Neural cell (in vitro differentiated cells): ENCODE results near the gene PPP1CB.

Experiments used
- EP300 ChIP-seq: fragments of 450-650 bp; conservative IDR thresholded peaks from 2 replicates; pipeline ENCODE4 v1.6.1; 2014; ENCODE audit warnings: antibody characterized with exemption, mild to moderate bottlenecking, moderate library complexity; ENCODE audit not compliant: poor library complexity, severe bottlenecking
- EZH2 ChIP-seq: fragments of 200-600, 300-800 bp; shearing (Covaris generic), sonication (generic); IDR thresholded peaks from 2 replicates; pipeline ENCODE4 v1.6.1; 2014; ENCODE audit warnings: antibody characterized with exemption, low read length, borderline replicate concordance, mild to moderate bottlenecking; ENCODE audit not compliant: insufficient read depth, poor library complexity, severe bottlenecking
- MXI1 ChIP-seq: fragments of 450-650 bp; conservative IDR thresholded peaks from 2 replicates; pipeline ENCODE4 v1.6.1; 2014; ENCODE audit warnings: antibody characterized with exemption, mild to moderate bottlenecking; ENCODE audit not compliant: poor library complexity, severe bottlenecking
- POLR2AphosphoS5 ChIP-seq: IDR thresholded peaks from 2 replicates; pipeline ENCODE4 v1.6.1; 2012
- RAD21 ChIP-seq: fragments of 450-650 bp; conservative IDR thresholded peaks from 2 replicates; pipeline ENCODE4 v1.6.1; 2014; ENCODE audit warnings: antibody characterized with exemption, mild to moderate bottlenecking, moderate library complexity
- SMC3 ChIP-seq: fragments of 450-650 bp; conservative IDR thresholded peaks from 2 replicates; pipeline ENCODE4 v1.6.1; 2014; ENCODE audit warnings: antibody characterized with exemption, mild to moderate bottlenecking, moderate library complexity; ENCODE audit not compliant: poor library complexity
- TAF1 ChIP-seq: IDR thresholded peaks from 2 replicates; pipeline ENCODE4 v1.6.1; 2012; ENCODE audit warnings: low read depth
- TF ChIP-seq, protein P1 (sequence below): fragments of 450-650 bp; IDR thresholded peaks from 2 replicates; pipeline ENCODE4 v1.5.1; 2014; ENCODE audit warnings: antibody characterized with exemption, mild to moderate bottlenecking, moderate library complexity; ENCODE audit not compliant: poor library complexity, severe bottlenecking
- TF ChIP-seq, protein P2 (sequence below): IDR thresholded peaks from 2 replicates; pipeline ENCODE4 v1.6.1; 2012; ENCODE audit warnings: borderline replicate concordance

DNA sequence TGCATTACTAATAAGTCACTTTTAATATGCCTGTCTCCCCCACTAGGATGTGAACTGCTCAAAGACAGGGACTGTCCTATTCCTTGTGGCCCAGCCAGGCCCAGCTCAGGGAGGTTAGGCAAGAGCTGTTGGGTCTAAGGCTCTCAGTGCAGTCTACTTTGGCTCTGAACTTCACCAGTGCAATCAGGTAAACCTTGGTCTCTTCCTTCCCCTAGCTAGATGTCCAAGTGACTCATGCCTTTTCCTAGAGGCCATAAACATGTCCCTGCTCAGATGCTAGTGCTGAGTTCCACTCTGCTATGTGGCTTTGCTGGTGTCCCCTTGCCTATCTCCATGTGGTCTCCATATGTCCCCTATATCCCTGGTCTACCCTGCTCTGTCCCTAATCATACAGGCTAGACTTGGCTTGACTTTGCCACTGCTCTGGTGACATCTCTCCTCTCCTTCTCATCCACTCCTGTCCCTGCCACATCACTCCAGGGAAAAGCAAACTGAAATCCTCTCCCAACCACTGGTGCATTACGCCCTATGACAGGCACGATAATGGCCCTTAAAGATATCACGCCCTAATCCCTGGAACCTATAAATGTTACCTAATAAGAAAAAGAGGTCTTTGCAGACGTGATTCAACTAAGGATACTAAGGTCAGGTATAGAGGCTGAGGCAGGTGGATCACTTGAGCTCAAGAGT lies 45.7 kb upstream of the PPP1CB start:
- TF ChIP-seq TAF1 = no peak
- TF ChIP-seq, protein P1, sequence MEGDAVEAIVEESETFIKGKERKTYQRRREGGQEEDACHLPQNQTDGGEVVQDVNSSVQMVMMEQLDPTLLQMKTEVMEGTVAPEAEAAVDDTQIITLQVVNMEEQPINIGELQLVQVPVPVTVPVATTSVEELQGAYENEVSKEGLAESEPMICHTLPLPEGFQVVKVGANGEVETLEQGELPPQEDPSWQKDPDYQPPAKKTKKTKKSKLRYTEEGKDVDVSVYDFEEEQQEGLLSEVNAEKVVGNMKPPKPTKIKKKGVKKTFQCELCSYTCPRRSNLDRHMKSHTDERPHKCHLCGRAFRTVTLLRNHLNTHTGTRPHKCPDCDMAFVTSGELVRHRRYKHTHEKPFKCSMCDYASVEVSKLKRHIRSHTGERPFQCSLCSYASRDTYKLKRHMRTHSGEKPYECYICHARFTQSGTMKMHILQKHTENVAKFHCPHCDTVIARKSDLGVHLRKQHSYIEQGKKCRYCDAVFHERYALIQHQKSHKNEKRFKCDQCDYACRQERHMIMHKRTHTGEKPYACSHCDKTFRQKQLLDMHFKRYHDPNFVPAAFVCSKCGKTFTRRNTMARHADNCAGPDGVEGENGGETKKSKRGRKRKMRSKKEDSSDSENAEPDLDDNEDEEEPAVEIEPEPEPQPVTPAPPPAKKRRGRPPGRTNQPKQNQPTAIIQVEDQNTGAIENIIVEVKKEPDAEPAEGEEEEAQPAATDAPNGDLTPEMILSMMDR = no peak
- TF ChIP-seq RAD21 = no peak
- no peak for TF ChIP-seq POLR2AphosphoS5
- TF ChIP-seq EZH2 = no peak
- TF ChIP-seq SMC3 = no peak
- TF ChIP-seq MXI1 = no peak
- TF ChIP-seq EP300 = no peak
- TF ChIP-seq, protein P2, sequence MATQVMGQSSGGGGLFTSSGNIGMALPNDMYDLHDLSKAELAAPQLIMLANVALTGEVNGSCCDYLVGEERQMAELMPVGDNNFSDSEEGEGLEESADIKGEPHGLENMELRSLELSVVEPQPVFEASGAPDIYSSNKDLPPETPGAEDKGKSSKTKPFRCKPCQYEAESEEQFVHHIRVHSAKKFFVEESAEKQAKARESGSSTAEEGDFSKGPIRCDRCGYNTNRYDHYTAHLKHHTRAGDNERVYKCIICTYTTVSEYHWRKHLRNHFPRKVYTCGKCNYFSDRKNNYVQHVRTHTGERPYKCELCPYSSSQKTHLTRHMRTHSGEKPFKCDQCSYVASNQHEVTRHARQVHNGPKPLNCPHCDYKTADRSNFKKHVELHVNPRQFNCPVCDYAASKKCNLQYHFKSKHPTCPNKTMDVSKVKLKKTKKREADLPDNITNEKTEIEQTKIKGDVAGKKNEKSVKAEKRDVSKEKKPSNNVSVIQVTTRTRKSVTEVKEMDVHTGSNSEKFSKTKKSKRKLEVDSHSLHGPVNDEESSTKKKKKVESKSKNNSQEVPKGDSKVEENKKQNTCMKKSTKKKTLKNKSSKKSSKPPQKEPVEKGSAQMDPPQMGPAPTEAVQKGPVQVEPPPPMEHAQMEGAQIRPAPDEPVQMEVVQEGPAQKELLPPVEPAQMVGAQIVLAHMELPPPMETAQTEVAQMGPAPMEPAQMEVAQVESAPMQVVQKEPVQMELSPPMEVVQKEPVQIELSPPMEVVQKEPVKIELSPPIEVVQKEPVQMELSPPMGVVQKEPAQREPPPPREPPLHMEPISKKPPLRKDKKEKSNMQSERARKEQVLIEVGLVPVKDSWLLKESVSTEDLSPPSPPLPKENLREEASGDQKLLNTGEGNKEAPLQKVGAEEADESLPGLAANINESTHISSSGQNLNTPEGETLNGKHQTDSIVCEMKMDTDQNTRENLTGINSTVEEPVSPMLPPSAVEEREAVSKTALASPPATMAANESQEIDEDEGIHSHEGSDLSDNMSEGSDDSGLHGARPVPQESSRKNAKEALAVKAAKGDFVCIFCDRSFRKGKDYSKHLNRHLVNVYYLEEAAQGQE = no peak
